ENCODE results near the gene EXOC3L2. TPM values are rescaled to one million over a fixed set of nuclear protein-coding genes. Genes with fewer than 3 reads are reported as not detected.

The EXOC3L2 gene
- total and polyA plus RNA-seq, 2 of the 8 experiments (the other 6 are each of a cell fraction or from before 2014, with no cell fraction given): 1.4 to 1.6 TPM

- Histone ChIP-seq H2BK20ac (ENCODE audit: low read length) (no peak overlapping the region), H4K8ac (ENCODE audit: extremely low read depth, insufficient read depth, low read length) (no peak overlapping the region), H3K27me3 (replicated peaks in 1 of 4; ENCODE audit: control insufficient read depth in 3 of 4, extremely low read depth in 1 of 4, insufficient read depth in 3 of 4, low read length in 3 of 4) (peaks cover 14 to 44% (median 37%) of the 10 kb centered on the region in 4 experiments), H4K20me1 (replicated peaks in 1 of 2; ENCODE audit: control insufficient read depth in 1 of 2, insufficient read depth in 2 of 2, low read length in 2 of 2) (no peaks in the 10 kb centered on the region), H3K4ac (replicated peaks; ENCODE audit: insufficient read length, low read depth, low read length) (no peak overlapping the region), H3K4me1 (replicated peaks in 1 of 4; ENCODE audit: control insufficient read depth in 3 of 4, insufficient read depth in 4 of 4, low read length in 3 of 4) (peaks cover 0 to 13% (median 8%) of the 10 kb centered on the region in 4 experiments; a peak in 5 of 7 replicates), H4K91ac (replicated peaks; ENCODE audit: insufficient read length, low read length) (no peak overlapping the region), H3K23me2 (ENCODE audit: low read depth, low read length) (peaks cover 17% of the 10 kb centered on the region; the same call in 1 of the 2 replicates), H2AFZ (ENCODE audit: low read length) (no peak overlapping the region), H2BK15ac (ENCODE audit: low read length) (no peak overlapping the region; the same call in 1 of the 2 replicates), H3K79me2 (ENCODE audit: control insufficient read depth in 1 of 2, insufficient read depth in 2 of 2, low read length in 2 of 2) (no peaks in the 10 kb centered on the region), H3K79me1 (ENCODE audit: low read depth, low read length) (no peaks in the 10 kb centered on the region), H3K56ac (replicated peaks; ENCODE audit: insufficient read length, low read depth, low read length) (no peak overlapping the region), H2AK5ac (ENCODE audit: low read depth, low read length) (0 out of 2 replicates have a peak overlapping the region, but pooled peaks have one; percentile 53), H3K18ac (ENCODE audit: extremely low read depth, low read length) (no peak overlapping the region; the same call in 1 of the 2 replicates), H3K23ac (ENCODE audit: insufficient read length) (no peak overlapping the region), H3K4me2 (ENCODE audit: insufficient read depth in 1 of 2, low read depth in 2 of 2, low read length in 2 of 2) (peak overlapping the region; percentile 82 to 94; a peak in 3 of 4 replicates), H3K9ac (replicated peaks in 1 of 4; ENCODE audit: extremely low read depth in 1 of 4, low read depth in 3 of 4, low read length in 3 of 4) (no peak overlapping the region), H2BK5ac (ENCODE audit: low read depth, low read length) (no peak overlapping the region), H2BK12ac (ENCODE audit: low read depth, low read length) (peak overlapping the region; percentile 27; the same call in 1 of the 2 replicates), H3K36me3 (ENCODE audit: control insufficient read depth in 2 of 4, insufficient read depth in 4 of 4, low read length in 3 of 4) (no peaks in the 10 kb centered on the region; a peak in 1 of 8 replicates), H3K9me3 (ENCODE audit: insufficient read depth in 2 of 2, low read depth in 1 of 2, low read length in 1 of 2) (no peaks in the 10 kb centered on the region; a peak in 1 of 4 replicates), H2BK120ac (replicated peaks; ENCODE audit: low read depth, low read length) (no peak overlapping the region), H3K27ac (ENCODE audit: low read depth, low read length) (no peak overlapping the region), H3K14ac (ENCODE audit: insufficient read length) (no peak overlapping the region), H3K4me3 (ENCODE audit: extremely low read depth in 1 of 4, insufficient read depth in 2 of 4, low read depth in 3 of 4, low read length in 4 of 4) (peak overlapping the region in 2 of 4 experiments; percentile 34 to 64; a peak in 3 of 8 replicates), H4K5ac (ENCODE audit: insufficient read length, low read depth, low read length) (no peak overlapping the region)
- WGBS, 2 experiments (ENCODE audit: extremely low coverage in 1 of 2, insufficient coverage in 1 of 2, insufficient read length in 1 of 2, insufficient replicate concordance in 2 of 2, low coverage in 1 of 2, low lambda C conversion rate in 2 of 2, missing lambda C conversion rate in 1 of 2): 59% methylated on average over 4 of the region's 4 CpGs; no CpG with 5 or more reads in 1 of the 2 experiments
- FAIRE-seq (no peak), DNase-seq (ENCODE audit: low read depth in 1 of 2, low spot score in 2 of 2) (no peak)
- POLR2A ChIA-PET (ENCODE audit: partially characterized antibody): interaction anchor here (0.9 kb wide), 1 partner anchor 36 kb away, joined by 3 read pairs; no protein-coding TSS in a partner anchor
- peak; percentile 62; the same call in 1 of the 2 replicates for TF ChIP-seq MAFK (IDR thresholded peaks at IDR 0.05; ENCODE audit: low read depth, low read length)
- TF ChIP-seq FOSL1 (IDR thresholded peaks at IDR 0.05; ENCODE audit: insufficient read depth, low read depth, low read length): no peak
- CTCF ChIA-PET (ENCODE audit: partially characterized antibody): interaction anchor here (0.7 to 3.5 kb wide), 5 partner anchors 10 to 31 kb away, joined by 3 to 14 read pairs (median 3); no protein-coding TSS in a partner anchor
These were observed 26.8 kb downstream of the EXOC3L2 start for GRCh38 chr19:45218426-45218825.

Measured in H1 (cell line).